H1 (cell line): ENCODE data around the gene SMYD3. TPM values are rescaled to one million over a fixed set of nuclear protein-coding genes. Genes with fewer than 3 reads are reported as not detected.

Source experiments
- CTCF ChIA-PET: fragments of 300-600 bp; sonication (Branson Sonifier 250); formaldehyde crosslinking; loops from one replicate; lab custom pipeline; 2021; ENCODE audit not compliant: partially characterized antibody; lab: Charles Lee
- POLR2A ChIA-PET: fragments of 300-600 bp; sonication (Branson Sonifier 250); formaldehyde crosslinking; loops from one replicate; lab custom pipeline; 2021; ENCODE audit warnings: inconsistent platforms; ENCODE audit not compliant: partially characterized antibody; lab: Charles Lee
- DNase-seq, 2 experiments: peaks; one replicate each; pipeline versions ENCODE4 v3.0.0 to v3.0.0-alpha.2; 2010 to 2022; ENCODE audit warnings: low spot score in 2 of 2, low read depth in 1 of 2, mixed read lengths in 1 of 2
- FAIRE-seq: peaks from 2 replicates; lab custom pipeline; 2011; peaks lifted over from hg19 to GRCh38; lab: Jason Lieb, UNC
- H2AFZ ChIP-seq: 2 replicates; pipeline ENCODE4 v1.8.1; 2012; ENCODE audit warnings: low read length, inconsistent platforms
- H2AK5ac ChIP-seq: 2 replicates; pipeline ENCODE4 v1.6.1; 2013; ENCODE audit warnings: low read depth, low read length
- H2BK120ac ChIP-seq: replicated peaks from 2 replicates; pipeline ENCODE3; 2013; ENCODE audit warnings: low read depth, low read length, inconsistent platforms
- H2BK12ac ChIP-seq: 2 replicates; pipeline ENCODE4 v1.6.1; 2013; ENCODE audit warnings: low read depth, low read length
- H2BK15ac ChIP-seq: 2 replicates; pipeline ENCODE4 v1.6.1; 2013; ENCODE audit warnings: low read length
- H2BK20ac ChIP-seq: 2 replicates; pipeline ENCODE4 v1.6.1; 2013; ENCODE audit warnings: low read length
- H2BK5ac ChIP-seq: 2 replicates; pipeline ENCODE4 v1.6.1; 2013; ENCODE audit warnings: low read depth, low read length
- H3K14ac ChIP-seq: 2 replicates; pipeline ENCODE4 v1.6.1; 2013; ENCODE audit warnings: inconsistent platforms; ENCODE audit not compliant: insufficient read length
- H3K18ac ChIP-seq: 2 replicates; pipeline ENCODE4 v1.6.1; 2013; ENCODE audit warnings: low read length; ENCODE audit errors: extremely low read depth
- H3K23ac ChIP-seq: 2 replicates; pipeline ENCODE4 v1.6.1; 2013; ENCODE audit warnings: inconsistent platforms; ENCODE audit not compliant: insufficient read length
- H3K23me2 ChIP-seq: 2 replicates; pipeline ENCODE4 v1.6.1; 2013; ENCODE audit warnings: low read depth, low read length
- H3K27ac ChIP-seq: 2 replicates; pipeline ENCODE4 v1.6.1; 2011; ENCODE audit warnings: low read depth, low read length, inconsistent platforms
- H3K27me3 ChIP-seq, 4 experiments: replicated peaks in 1 of 4; 1 replicate in 1 of 4; 2 replicates in 3 of 4; pipeline versions ENCODE4 v1.6.1 to v1.8.1; 2011 to 2013; ENCODE audit warnings: low read length in 3 of 4, mild to moderate bottlenecking in 3 of 4, inconsistent platforms in 2 of 4, mixed read lengths in 2 of 4, moderate library complexity in 1 of 4; ENCODE audit not compliant: control insufficient read depth in 3 of 4, insufficient read depth in 3 of 4; ENCODE audit errors: extremely low read depth in 1 of 4
- H3K36me3 ChIP-seq, 4 experiments: 2 replicates each; pipeline versions ENCODE4 v1.6.1 to v1.8.1; 2011 to 2013; ENCODE audit warnings: mild to moderate bottlenecking in 4 of 4, low read length in 3 of 4, moderate library complexity in 2 of 4, control low read depth in 1 of 4, inconsistent platforms in 1 of 4; ENCODE audit not compliant: insufficient read depth in 4 of 4, control insufficient read depth in 2 of 4
- H3K4ac ChIP-seq: replicated peaks from 2 replicates; pipeline ENCODE3; 2013; ENCODE audit warnings: low read length, low read depth, mixed read lengths, inconsistent platforms; ENCODE audit not compliant: insufficient read length
- H3K4me1 ChIP-seq, 4 experiments: replicated peaks in 1 of 4; 1 replicate in 1 of 4; 2 replicates in 3 of 4; pipeline versions ENCODE4 v1.6.1 to v1.8.1; 2011 to 2013; ENCODE audit warnings: low read length in 3 of 4, inconsistent platforms in 2 of 4, mixed read lengths in 1 of 4; ENCODE audit not compliant: insufficient read depth in 4 of 4, control insufficient read depth in 3 of 4
- H3K4me2 ChIP-seq, 2 experiments: 2 replicates each; pipeline versions ENCODE4 v1.6.1 to v1.8.1; 2011 to 2013; ENCODE audit warnings: low read depth in 2 of 2, low read length in 2 of 2, control low read depth in 1 of 2, inconsistent platforms in 1 of 2, mild to moderate bottlenecking in 1 of 2; ENCODE audit not compliant: insufficient read depth in 1 of 2
- H3K4me3 ChIP-seq, 4 experiments: fragments of 200-600, 300-600 bp in 1 of 4; sonication (generic), shearing (Covaris generic), sonication (Bioruptor Twin) in 1 of 4; 2 replicates each; pipeline versions ENCODE4 v1.5.1 to v1.8.1; 2011 to 2016; ENCODE audit warnings: low read length in 4 of 4, low read depth in 3 of 4, control low read depth in 2 of 4, inconsistent platforms in 2 of 4, mild to moderate bottlenecking in 2 of 4, mixed read lengths in 1 of 4, moderate library complexity in 1 of 4; ENCODE audit not compliant: insufficient read depth in 2 of 4; ENCODE audit errors: extremely low read depth in 1 of 4
- H3K56ac ChIP-seq: replicated peaks from 2 replicates; pipeline ENCODE3; 2013; ENCODE audit warnings: low read depth, mild to moderate bottlenecking, mixed read lengths, low read length, inconsistent platforms; ENCODE audit not compliant: insufficient read length
- H3K79me1 ChIP-seq: 2 replicates; pipeline ENCODE4 v1.6.1; 2013; ENCODE audit warnings: low read depth, low read length, control low read depth
- H3K79me2 ChIP-seq, 2 experiments: 2 replicates each; pipeline versions ENCODE4 v1.6.1 to v1.8.1; 2012 to 2013; ENCODE audit warnings: low read length in 2 of 2, mild to moderate bottlenecking in 2 of 2, inconsistent platforms in 1 of 2; ENCODE audit not compliant: insufficient read depth in 2 of 2, control insufficient read depth in 1 of 2
- H3K9ac ChIP-seq, 4 experiments: replicated peaks in 1 of 4; 1 replicate in 1 of 4; 2 replicates in 3 of 4; pipeline versions ENCODE4 v1.6.1 to v1.8.1; 2011 to 2013; ENCODE audit warnings: low read depth in 3 of 4, low read length in 3 of 4, control low read depth in 2 of 4, mild to moderate bottlenecking in 2 of 4, moderate library complexity in 2 of 4, inconsistent platforms in 1 of 4; ENCODE audit errors: extremely low read depth in 1 of 4
- H3K9me3 ChIP-seq, 2 experiments: 2 replicates each; pipeline versions ENCODE4 v1.6.1 to v1.8.1; 2012 to 2013; ENCODE audit warnings: mild to moderate bottlenecking in 2 of 2, moderate library complexity in 2 of 2, control low read depth in 1 of 2, inconsistent platforms in 1 of 2, low read depth in 1 of 2, low read length in 1 of 2, mixed read lengths in 1 of 2; ENCODE audit not compliant: insufficient read depth in 2 of 2
- H4K20me1 ChIP-seq, 2 experiments: replicated peaks in 1 of 2; 2 replicates each; pipeline versions ENCODE3 to v1.8.1; 2011 to 2013; ENCODE audit warnings: inconsistent platforms in 2 of 2, low read length in 2 of 2, mild to moderate bottlenecking in 1 of 2; ENCODE audit not compliant: insufficient read depth in 2 of 2, control insufficient read depth in 1 of 2
- H4K5ac ChIP-seq: 2 replicates; pipeline ENCODE4 v1.6.1; 2013; ENCODE audit warnings: low read length, low read depth, mixed read lengths, inconsistent platforms; ENCODE audit not compliant: insufficient read length
- H4K8ac ChIP-seq: 2 replicates; pipeline ENCODE4 v1.8.0; 2013; ENCODE audit warnings: mild to moderate bottlenecking, moderate library complexity, low read length, inconsistent platforms; ENCODE audit not compliant: insufficient read depth; ENCODE audit errors: extremely low read depth
- H4K91ac ChIP-seq: replicated peaks from 2 replicates; pipeline ENCODE3; 2013; ENCODE audit warnings: low read length, mixed read lengths, inconsistent platforms; ENCODE audit not compliant: insufficient read length
- ASH2L ChIP-seq: fragments of 200-600, 300-600 bp; sonication (generic); IDR thresholded peaks from one replicate; pipeline ENCODE4 v1.7.1; 2017; ENCODE audit warnings: low read length
- ATF2 ChIP-seq: IDR thresholded peaks from 2 replicates; pipeline ENCODE4 v1.6.1; 2012; ENCODE audit warnings: low read length, inconsistent platforms
- HDAC2 ChIP-seq, 2 experiments: fragments of 300-600 bp in 1 of 2; sonication (generic) in 1 of 2; IDR thresholded peaks; 2 replicates each; pipeline ENCODE4 v1.6.1; 2011 to 2012; ENCODE audit warnings: low read depth in 2 of 2, low read length in 2 of 2, mild to moderate bottlenecking in 2 of 2, moderate library complexity in 2 of 2, borderline replicate concordance in 1 of 2, inconsistent platforms in 1 of 2
- KDM1A ChIP-seq: fragments of 200-600, 300-600 bp; sonication (generic); IDR thresholded peaks from 2 replicates; pipeline ENCODE4 v1.7.1; 2016; ENCODE audit warnings: mild to moderate bottlenecking, low read length, borderline replicate concordance
- MAFK ChIP-seq: IDR thresholded peaks from 2 replicates; pipeline ENCODE4 v1.6.1; 2012; ENCODE audit warnings: low read depth, mild to moderate bottlenecking, improper control_type of control experiment, low read length
- MAX ChIP-seq: IDR thresholded peaks from 2 replicates; pipeline ENCODE4 v1.6.1; 2012; ENCODE audit warnings: inconsistent platforms
- NRF1 ChIP-seq: IDR thresholded peaks from 2 replicates; pipeline ENCODE4 v1.6.1; 2011; ENCODE audit warnings: mild to moderate bottlenecking, low read depth, low read length, improper control_type of control experiment
- POLR2A ChIP-seq, 2 experiments: IDR thresholded peaks; 1 replicate in 1 of 2; 2 replicates in 1 of 2; pipeline ENCODE4 v1.6.1; 2011; ENCODE audit warnings: low read depth in 2 of 2, low read length in 2 of 2, mild to moderate bottlenecking in 2 of 2; ENCODE audit errors: control extremely low read depth in 1 of 2
- RNF2 ChIP-seq: fragments of 200-900, 300-1000 bp; sonication (generic); IDR thresholded peaks from 2 replicates; pipeline ENCODE4 v1.7.1; 2016; ENCODE audit warnings: borderline replicate concordance, low read depth, mild to moderate bottlenecking, antibody characterized with exemption, low read length; ENCODE audit not compliant: poor library complexity, severe bottlenecking; ENCODE audit errors: missing control alignments
- SIX5 ChIP-seq: IDR thresholded peaks from 2 replicates; pipeline ENCODE4 v1.6.1; 2011; ENCODE audit warnings: mild to moderate bottlenecking, low read depth, low read length
- SP1 ChIP-seq: IDR thresholded peaks from 2 replicates; pipeline ENCODE4 v1.6.1; 2011; ENCODE audit warnings: low read depth, low read length
- YY1 ChIP-seq: IDR thresholded peaks from 2 replicates; pipeline ENCODE4 v1.6.1; 2011; ENCODE audit warnings: low read depth, mild to moderate bottlenecking, low read length
- WGBS, 2 experiments: shearing (Covaris generic) in 1 of 2; methylation state at CpG; one replicate each; pipeline versions ENCODE4 v1.1.6 to v1.1.7; 2013 to 2015; ENCODE audit warnings: low lambda C conversion rate in 2 of 2, mixed read lengths in 2 of 2, inconsistent platforms in 1 of 2, low coverage in 1 of 2, missing lambda C conversion rate in 1 of 2; ENCODE audit not compliant: insufficient replicate concordance in 2 of 2, insufficient coverage in 1 of 2, insufficient read length in 1 of 2; ENCODE audit errors: extremely low coverage in 1 of 2, missing lambda C conversion rate in 1 of 2; 5-methylcytosine and 5-hydroxymethylcytosine counted together
- polyA plus RNA-seq, 7 experiments: library from polyadenylated mRNA; depleted of rRNA in 3 of 7; stranded (reverse) in 5 of 7; unstranded in 2 of 7; fragments of >200 nt in 5 of 7; fragments of 200-250 nt in 2 of 7; gene quantifications; 1 replicate in 5 of 7; 2 replicates in 1 of 7; 4 replicates in 1 of 7; pipeline versions ENCODE4 v1.2.1 to v1.2.3, GENCODE V29; 2011 to 2013; ENCODE audit warnings: missing spikeins in 2 of 7, mixed read lengths in 2 of 7
- total RNA-seq: library from RNA; stranded (reverse); fragmentation: NEBNext Ultra II Directional; extraction: Animal tissue kit (Norgen Biotek cat#: 25700); gene quantifications from 2 replicates; pipeline ENCODE4 v1.2.1, GENCODE V29; 2021

Gene SMYD3
- total and polyA plus RNA-seq, 2 of the 8 experiments (the other 6 are each of a cell fraction or from before 2014, with no cell fraction given): 17.3 to 25.4 TPM

- H3K14ac ChIP-seq: no peak overlapping the region
- ChIA-PET POLR2A (interaction anchor here (1.3 kb wide), 1 partner anchor 9 kb away, joined by 4 read pairs; no protein-coding TSS in a partner anchor), CTCF (interaction anchor here (0.7 to 1.1 kb wide), 2 partner anchors 10 to 31 kb away, joined by 3 to 4 read pairs; no protein-coding TSS in a partner anchor)
- H2BK120ac ChIP-seq: no peak overlapping the region
- no peak overlapping the region for H2AFZ ChIP-seq
- no peak overlapping the region for H3K4ac ChIP-seq
- H3K79me2 ChIP-seq: no peaks in the 10 kb centered on the region
- no peak overlapping the region for H3K18ac ChIP-seq
- no peak overlapping the region for H3K4me2 ChIP-seq
- 96% methylated on average over 3 of the region's 3 CpGs; no CpG with 5 or more reads in 1 of the 2 experiments for WGBS, 2 experiments
- no peak overlapping the region for H4K8ac ChIP-seq
- H3K4me3 ChIP-seq: no peak overlapping the region
- H2BK20ac ChIP-seq: no peak overlapping the region
- no peak overlapping the region for H2AK5ac ChIP-seq
- no peak overlapping the region for H3K27ac ChIP-seq
- H3K79me1 ChIP-seq: no peaks in the 10 kb centered on the region
- no peak overlapping the region for H2BK5ac ChIP-seq
- no peak for FAIRE-seq
- no peak overlapping the region for H2BK15ac ChIP-seq
- no peak overlapping the region for H2BK12ac ChIP-seq
- H3K9me3 ChIP-seq: no peaks in the 10 kb centered on the region
- H3K27me3 ChIP-seq: no peaks in the 10 kb centered on the region
- H4K20me1 ChIP-seq: no peaks in the 10 kb centered on the region
- H3K56ac ChIP-seq: no peak overlapping the region
- H3K4me1 ChIP-seq: peaks cover 0 to 3% (median 0%) of the 10 kb centered on the region in 4 experiments; a peak in 1 of 7 replicates
- H3K23me2 ChIP-seq: no peaks in the 10 kb centered on the region
- H4K5ac ChIP-seq: no peak overlapping the region
- no peaks in the 10 kb centered on the region for H3K36me3 ChIP-seq
- no peak overlapping the region for H3K9ac ChIP-seq
- no peak overlapping the region for H3K23ac ChIP-seq
- no peak overlapping the region for H4K91ac ChIP-seq
- no peak for DNase-seq
- no peak for TF ChIP-seq NRF1
- no peak for TF ChIP-seq KDM1A
- TF ChIP-seq HDAC2 (IDR thresholded peaks at IDR 0.05; ENCODE audit: borderline replicate concordance in 1 of 2, low read depth in 2 of 2, low read length in 2 of 2): no peak
- TF ChIP-seq POLR2A (IDR thresholded peaks at IDR 0.05; ENCODE audit: control extremely low read depth in 1 of 2, low read depth in 2 of 2, low read length in 2 of 2): no peak
- no peak for TF ChIP-seq YY1
- no peak for TF ChIP-seq ATF2
- TF ChIP-seq MAFK: no peak
- no peak for TF ChIP-seq RNF2
- TF ChIP-seq SIX5: no peak
- no peak for TF ChIP-seq MAX
- TF ChIP-seq ASH2L: no peak
- TF ChIP-seq SP1: no peak
These were observed 353.3 kb downstream of the SMYD3 start for GRCh38 chr1:246153796-246154212.
